Hindlimb muscle (tissue), 1 donor: ENCODE results near the gene ABHD5. TPM values are rescaled to one million over a fixed set of nuclear protein-coding genes. Genes with fewer than 3 reads are reported as not detected.
"Not testable (repeated sequence)": the region's sequence is repeated elsewhere in the genome, so short reads cannot be mapped to it uniquely, and the experiment has no call there.

Experiments used
- DNase-seq: peaks from one replicate; pipeline ENCODE4 v3.0.0-alpha.2; 2013
- polyA plus RNA-seq: library from polyadenylated mRNA; unstranded; fragments of 120-200 nt; gene quantifications from one replicate; pipeline ENCODE4 v1.2.1, GENCODE V29; 2013; ENCODE audit not compliant: insufficient read length

ABHD5 gene
- polyA plus RNA-seq, result 9.5 TPM

DNA sequence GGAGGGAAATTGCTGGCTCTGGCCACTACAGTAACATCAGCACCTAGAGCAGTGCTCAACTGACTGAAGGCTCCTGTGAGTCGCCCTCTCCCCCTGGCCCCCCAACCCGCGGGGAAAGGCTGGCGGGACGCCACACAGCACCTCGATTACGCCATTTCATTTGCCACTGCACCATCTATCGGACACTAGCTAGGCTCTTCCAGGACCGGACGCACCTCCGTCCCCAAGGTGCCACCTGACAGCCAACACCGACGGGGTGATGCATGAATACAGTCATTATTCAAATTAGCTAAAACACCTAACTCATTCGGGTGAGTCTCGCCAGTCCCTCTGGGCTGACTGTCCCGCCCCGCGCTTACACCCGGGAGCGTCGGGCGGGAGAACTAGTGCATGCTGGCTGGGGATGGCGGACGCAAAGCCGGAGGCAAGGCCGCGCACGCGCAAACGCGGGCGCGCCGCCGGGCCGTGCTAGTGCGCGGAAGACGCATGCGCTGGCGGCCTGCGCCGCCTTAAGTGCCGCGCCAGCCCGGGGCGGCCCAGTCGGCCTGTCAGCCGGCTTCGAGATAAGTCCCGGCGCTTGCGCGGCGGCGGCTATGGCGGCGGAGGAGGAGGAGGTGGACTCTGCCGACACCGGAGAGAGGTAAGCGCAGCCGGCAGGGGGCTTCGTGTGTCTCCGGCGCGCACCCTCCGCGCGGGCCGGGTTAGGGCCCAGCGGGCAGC is at the start of gene ABHD5:
TSS of gene ABHD5 (plus strand) at position 539 of the 720 bp plus-strand sequence. CDS start at position 594, 55 bp downstream.
- DNase-seq, result peak; percentile 98

DNA sequence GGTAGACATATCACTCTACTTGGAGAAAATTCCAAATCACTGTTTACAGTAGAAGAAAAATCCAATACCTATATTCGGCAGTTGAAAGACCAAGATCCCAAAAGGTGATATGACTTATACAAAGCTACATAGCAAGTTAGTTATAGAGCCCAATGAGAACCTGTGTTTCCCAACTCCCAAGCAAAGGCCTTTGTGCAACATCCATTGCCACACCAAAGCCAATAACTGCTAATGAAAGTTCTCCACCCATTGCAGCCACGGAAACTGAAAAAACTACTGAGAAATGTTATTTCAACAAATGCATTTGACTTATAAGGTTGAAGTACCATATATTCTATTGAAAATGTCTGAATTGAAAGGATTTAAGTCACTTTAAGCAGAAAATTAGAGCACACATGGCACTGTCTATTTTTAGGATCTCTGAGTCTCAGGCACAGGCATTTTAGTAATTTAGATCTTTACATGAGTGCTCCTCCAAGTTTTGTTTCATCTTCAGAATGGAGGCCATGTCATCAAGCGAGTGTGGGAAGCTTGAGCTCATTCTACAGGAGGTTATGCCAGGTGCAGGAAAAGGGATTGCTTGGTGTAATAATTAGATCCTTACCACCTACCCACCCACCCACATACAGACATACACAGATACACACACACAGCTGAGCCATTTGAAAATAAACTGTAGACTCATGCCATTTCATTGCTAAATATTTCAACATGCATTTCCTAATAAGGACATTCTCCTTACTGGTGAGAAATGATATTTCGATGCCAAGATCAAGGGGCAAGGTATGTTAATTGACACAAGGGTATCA is 49.2 kb upstream of the ABHD5 start:
- no peak for DNase-seq

DNA sequence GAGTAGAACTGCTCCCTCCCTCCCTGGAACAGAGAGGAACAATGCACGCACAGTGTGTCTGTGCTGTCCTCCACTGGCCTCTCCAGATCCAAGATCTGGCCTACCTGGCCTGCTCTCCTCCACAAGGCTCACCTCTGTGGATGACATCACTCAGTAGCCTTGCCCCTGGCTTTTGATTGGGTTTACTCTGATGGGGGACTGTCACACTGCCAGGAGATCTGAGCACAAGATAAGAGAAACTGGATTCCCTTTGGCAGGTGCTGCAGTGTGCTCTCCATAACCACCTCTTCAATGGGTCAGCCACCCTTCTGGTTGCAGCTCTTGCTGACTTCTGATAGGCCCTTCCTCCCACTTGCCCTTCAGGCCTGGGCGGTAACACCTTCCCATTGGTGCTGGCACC is 46.3 kb upstream of the ABHD5 start:
- no peak for DNase-seq

DNA sequence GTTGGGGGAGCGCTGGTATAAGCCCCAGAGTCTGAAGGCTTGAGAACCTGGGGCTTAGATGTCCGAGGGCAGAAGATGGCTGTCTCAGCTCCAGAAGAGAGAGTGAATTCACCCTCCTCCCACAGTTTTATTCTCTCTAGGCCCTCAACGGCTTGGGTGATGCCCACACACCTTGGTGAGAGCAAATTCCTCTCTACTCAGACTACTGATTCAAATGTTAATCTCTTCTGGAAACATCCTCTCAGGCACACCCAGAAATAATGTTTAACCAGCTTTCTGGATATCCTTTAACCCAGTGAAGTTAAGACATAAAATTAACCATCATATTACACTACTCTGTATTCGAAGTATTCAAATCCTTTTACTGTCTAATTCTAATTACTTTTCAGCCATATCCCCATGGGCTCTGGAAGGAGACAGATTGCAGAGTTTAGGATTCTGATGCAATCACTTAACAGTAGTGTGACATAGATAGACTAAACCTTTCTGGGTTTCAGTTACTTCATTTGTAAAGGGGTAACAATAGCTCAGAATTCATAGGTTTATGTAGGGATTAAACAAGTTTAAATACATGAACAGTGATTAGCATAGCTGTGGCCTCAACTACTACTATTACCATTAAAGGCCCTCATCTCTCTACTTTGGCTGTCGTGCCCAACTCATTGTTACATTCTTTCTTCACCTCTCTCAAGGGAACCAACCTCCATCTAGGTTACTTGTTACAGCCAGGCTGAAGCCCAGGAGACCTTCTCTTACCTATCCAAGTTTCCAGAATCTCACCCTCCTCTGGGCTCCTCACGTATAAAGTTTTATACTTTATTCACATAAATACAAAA is 43.2 kb upstream of the ABHD5 start:
- no peak for DNase-seq

DNA sequence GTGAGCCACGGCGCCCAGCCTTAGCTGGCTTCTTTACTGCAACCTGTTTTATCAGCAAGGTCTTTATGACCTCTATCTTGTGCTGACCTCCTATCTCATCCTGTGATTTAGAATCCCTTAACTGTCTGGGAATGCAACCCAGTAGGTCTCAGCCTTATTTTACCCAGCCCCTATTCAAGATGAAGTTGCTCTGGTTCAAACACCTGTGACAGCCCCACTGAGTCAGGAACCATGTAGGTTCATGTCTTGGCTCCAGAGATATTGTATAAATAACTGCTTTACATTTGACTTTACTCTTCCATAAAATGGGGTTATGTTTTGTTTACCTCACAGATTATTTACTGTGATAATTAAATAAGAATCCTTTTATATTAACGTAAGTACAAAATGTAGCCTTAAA is 41.8 kb upstream of the ABHD5 start:
- no peak for DNase-seq

DNA sequence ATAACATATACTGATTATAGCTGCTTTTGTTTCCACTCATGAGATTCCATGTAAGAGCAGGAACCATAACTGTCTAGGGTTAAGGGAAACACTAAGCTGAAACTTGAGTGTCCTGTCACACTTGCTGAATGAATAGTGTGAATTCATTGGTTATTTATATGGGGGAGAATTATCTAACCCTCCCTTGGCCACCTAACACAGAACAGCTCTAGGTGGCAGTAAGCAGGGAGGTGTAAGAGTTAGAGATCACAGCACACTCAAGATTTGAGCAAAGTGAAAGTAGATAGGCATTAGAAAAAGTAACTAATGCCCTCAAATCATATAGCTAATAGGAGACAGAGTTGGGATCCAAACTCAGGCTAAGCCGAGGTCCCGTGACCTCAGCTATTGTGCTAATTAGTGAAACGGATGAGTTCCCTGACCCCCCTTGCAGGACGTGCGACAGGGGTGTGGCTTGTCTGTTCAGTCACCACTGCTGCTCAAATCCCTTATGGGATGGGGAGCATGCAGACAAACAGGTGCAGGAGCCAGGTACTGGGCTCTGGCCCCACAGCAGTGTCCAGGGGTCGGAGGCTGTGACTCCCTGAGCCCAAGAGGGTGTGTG is 41.3 kb upstream of the ABHD5 start:
- no peak for DNase-seq

DNA sequence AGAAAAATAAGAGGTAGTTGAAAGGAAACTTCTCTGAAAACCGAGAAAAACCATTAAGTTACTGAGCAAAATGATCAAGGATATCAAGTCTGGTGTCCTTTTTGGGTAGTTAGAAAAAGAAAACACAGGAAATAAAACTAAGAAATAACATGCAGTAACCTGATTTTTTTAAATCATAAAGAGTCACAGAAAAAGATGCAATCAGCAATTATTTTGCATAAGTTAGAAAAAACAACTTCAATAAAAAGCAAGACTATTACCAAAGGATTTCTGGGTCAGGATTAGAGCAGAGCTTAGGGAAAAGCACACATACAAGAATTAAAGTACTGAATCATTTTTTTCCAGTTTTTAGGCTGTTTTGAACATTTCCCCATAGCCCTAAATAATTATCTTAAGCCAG is 40.4 kb upstream of the ABHD5 start:
- no peak for DNase-seq

DNA sequence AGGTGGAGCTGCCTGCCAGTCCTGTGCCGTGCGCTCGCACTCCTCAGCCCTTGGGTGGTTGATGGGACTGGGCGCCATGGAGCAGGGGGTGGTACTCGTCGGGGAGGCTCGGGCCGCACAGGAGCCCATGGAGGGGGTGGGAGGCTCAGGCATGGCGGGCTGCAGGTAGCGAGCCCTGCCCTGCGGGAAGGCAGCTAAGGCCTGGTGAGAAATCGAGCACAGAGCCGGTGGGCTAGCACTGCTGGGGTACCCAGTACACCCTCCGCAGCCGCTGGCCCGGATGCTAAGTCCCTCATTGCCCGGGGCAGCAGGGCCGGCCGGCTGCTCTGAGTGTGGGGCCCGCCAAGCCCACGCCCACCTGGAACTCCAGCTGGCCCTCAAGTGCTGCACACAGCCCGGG is 34.3 kb upstream of the ABHD5 start:
- DNase-seq, result not testable (repeated sequence)

DNA sequence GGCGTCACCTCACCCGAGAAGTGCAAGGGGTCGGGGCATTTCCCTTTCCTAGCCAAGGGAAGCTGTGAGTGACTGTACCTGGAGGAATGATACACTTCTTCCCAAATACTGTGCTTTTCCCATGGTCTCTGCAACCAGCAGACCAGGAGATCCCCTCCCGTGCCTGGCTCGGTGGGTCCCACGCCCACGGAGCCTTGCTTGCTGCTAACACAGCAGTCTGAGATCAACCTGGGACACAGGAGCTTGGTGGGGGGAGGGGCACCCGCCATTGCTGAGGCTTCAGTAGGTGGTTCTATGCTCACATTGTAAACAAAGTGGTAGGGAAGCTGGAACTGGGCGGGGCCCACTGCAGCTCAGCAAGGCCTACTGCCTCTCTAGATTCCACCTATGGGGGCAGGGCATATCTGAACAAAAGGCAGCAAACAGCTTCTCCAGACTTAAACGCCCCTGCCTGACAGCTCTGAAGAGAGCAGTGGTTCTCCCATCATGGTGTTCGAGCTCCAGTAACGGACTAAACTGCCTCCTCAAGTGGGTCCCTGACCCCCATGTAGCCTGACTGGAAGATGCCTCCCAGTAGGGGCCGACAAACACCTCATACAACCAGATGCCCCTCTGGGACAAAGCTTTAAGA is 31.4 kb upstream of the ABHD5 start:
- no peak for DNase-seq

DNA sequence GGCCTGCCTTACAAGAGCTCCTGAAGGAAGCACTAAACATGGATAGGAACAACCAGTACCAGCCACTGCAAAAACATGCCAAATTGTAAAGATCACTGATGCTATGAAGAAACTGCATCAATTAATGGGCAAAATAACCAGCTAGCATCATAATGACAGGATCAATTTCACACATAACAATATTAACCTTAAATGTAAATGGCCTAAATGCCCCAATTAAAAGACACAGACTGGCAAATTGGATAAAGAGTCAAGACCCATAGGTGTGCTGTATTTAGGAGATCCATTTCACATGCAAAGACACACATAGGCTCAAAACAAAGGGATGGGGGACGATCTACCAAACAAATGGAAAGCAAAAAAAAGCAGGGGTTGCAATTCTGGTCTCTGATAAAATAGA is 29.4 kb upstream of the ABHD5 start:
- not testable (repeated sequence) for DNase-seq

DNA sequence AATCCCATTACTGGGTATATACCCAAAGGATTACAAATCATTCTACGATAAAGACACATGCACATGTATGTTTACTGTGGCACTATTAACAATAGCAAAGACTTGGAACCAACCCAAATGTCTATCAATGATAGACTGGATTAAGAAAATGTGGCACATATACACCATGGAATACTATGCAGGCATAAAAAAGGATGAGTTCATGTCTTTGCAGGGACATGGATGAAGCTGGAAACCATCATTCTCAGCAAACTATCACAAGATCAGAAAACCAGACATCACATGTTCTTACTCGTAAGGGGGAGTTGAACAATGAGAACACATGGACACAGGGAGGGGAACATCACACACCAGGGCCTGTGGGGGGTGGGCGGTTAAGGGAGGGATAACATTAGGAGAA is 25.7 kb upstream of the ABHD5 start:
- DNase-seq, result not testable (repeated sequence)

DNA sequence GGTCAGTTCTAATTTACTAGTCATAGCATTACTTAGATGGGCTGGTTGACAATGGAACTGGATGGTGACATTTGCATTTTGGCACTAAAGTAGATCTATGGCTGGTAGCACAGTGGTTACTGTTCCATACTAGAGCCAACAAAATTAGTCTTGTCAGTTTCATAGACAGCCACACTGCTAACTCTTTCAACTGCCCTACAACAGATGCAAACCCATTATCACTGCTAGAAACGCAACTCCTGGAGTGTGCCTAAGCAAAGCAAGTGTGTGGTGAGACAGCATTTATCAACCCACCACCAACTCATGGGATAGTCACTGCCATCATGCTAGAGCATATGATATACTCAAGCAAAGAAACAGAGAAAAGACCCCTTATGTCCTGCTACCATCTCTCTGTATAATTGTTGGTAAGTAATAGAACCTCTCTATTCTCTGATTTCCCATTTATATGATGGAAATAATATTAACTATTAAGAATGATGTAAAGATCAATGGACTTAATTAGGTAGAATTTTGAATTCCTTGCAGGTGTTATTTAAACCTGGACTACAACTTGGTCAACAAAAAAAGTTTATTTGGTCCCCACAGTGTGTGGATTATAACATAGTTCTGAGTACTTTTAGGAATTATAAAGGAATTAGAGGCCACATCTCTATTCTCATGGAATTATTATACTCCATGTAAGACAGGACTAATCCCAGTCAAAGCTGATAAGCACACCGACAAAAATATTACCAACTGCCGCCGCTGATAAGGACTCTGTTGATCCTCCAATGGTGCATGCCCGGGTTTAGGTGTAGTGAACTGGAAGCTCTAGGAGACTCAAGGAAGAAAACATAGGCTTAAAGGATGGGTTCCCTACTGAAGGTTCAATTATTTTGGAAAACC is 19.9 kb upstream of the ABHD5 start:
- no peak for DNase-seq

DNA sequence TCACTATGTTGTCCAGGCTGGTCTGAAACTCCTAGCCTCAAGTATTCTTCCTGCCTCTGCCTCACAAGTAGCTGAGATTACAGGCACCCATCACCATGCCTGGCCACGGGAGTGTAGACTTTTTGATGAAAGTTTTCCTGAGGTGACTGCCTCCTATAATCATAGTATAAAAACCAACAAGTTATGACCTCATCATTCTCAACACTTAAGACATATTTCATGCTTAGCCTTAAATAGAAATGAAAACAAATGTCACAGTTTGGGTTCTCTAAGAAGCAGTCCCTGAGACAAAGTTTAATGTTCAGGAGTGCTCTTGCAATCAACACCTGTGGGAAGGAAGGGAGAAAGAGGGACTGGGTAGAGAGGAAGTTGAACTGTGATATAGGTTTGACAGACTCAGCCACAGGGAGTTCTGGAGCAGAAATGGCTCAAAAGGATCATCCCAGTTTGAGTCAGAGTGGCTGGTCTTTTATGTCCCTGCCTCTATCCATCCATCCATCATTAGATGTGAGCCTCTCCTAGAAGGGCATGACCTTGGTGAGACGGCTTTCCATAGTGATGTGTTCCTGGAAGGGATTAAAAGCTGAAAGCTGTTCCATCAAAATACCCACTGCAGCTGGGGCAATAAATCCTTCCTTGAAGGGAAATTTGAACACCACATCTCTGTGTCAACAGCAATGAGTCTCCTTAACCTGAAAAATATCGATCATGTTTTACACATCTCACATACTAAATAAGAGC is 16.2 kb upstream of the ABHD5 start:
- no peak for DNase-seq

DNA sequence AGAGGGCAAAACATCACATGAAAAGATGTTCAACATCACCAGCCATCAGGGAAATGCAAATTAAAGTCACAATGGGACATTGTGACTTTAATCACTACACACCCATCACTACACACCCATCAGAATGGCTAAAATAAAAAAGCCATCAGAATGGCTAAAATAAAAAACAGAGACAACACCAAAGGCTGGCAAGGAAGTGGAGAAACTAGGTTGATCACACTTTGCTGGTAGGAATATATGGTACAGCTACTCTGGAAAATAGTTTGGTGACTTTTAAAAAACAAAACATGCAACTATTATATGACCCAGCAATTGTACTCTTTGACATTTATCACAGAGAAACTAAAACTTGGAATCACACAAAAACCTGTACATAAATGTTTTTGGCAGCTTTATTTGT is 15.1 kb upstream of the ABHD5 start:
- no peak for DNase-seq

DNA sequence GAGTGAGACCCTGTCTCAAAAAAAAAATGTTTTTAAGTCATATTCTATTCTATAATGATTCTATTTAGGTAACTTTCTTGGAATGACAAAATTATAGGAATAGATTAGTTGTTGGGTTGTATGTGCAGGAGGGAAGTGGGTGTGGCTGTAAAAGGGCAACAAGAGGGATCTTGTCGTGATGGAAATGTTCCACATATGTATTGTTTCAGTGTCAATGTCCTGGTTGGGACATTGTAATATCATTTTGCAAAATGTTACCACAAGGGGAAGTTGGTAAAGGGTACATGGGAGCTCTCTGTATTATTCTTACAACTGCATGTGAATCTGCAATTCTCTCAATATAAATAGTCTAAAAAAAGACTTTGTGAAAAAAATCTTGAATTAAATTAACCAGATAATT is 14.3 kb upstream of the ABHD5 start:
- no peak for DNase-seq

DNA sequence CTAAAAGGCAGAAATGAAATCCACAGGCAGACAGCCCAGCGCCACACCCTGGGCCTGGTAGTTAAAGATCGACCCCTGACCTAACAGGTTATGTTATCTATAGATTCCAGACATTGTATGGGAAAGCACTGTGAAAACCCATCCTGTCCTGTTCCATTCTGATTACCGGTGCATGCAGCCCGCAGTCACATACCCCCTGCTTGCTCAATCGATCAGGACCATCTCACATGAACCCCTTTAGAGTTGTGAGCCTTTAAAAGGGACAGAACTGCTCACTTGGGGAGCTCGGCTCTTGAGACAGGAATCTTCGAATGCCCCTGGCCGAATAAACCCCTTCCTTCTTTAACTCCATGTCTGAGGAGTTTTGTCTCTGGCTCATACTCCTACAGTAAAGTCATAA is 12.4 kb upstream of the ABHD5 start:
- DNase-seq, result not testable (repeated sequence)

DNA sequence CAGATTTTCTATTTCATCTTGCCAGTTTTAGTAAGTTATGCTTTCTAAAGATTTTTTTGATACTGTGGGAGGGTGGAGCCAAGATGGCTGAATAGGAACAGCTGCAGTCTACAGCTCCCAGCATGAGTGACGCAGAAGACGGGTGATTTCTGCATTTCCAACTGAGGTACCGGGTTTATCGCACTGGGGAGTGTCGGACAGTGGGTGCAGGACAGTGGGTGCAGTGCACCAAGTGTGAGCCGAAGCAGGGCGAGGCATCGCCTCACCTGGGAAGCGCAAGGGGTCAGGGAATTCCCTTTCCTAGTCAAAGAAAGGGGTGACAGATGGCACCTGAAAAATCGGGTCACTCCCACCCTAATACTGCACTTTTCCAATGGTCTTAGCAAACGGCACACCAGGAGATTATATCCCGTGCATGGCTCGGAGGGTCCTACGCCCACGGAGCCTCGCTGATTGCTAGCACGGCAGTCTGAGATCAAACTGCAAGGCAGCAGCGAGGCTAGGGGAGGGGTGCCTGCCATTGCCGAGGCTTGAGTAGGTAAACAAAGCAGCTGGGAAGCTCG is 11.8 kb upstream of the ABHD5 start:
- DNase-seq, result not testable (repeated sequence)

DNA sequence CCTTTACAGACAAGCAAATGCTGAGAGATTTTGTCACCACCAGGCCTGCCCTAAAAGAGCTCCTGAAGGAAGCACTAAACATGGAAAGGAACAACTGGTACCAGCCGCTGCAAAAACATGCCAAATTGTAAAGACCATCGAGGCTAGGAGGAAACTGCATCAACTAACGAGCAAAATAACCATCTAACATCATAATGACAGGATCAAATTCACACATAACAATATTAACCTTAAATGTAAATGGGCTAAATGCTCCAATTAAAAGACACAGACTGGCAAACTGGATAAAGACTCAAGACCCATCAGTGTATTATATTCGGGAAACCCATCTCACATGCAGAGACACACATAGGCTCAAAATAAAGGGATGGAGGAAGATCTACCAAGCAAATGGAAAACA is 9.9 kb upstream of the ABHD5 start:
- not testable (repeated sequence) for DNase-seq

DNA sequence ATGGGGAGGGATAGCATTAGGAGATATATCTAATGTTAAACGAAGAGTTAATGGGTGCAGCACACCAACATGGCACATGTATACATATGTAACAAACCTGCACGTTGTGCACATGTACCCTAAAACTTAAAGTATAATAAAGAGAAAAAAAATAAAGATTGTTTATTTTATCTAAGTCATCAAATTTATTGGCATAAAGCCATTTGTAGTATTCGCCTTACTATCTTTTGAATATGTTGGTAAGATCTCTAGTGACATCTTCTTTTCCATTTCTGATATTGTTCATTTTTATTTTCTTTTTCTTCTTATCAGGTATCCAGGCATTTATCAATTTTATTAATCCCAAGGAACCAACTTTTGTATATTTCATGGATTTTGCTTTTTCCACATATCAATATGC is 5.8 kb upstream of the ABHD5 start:
- DNase-seq, result no peak

DNA sequence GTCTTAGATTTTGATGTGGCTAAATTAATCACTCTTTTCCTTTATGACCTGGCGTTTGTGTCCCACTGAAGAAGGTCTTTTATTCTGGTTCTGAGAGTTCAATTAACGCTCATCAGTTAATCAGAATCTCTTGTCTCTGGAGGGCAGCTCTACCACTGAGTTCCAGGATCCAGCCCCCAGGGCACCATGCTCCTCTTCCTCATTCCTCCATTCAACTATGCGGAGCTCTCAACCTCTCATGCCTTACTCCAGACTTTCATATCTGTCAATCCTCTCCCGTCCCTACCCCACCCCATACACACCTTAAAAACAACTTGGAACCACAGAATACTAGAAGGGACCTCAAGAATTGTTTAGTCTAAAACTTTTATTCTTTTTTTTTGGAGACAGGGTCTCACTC is 4.8 kb upstream of the ABHD5 start:
- DNase-seq, result no peak
